Neural cell (in vitro differentiated cells): ENCODE data around the gene LRRC9. TPM values are rescaled to one million over a fixed set of nuclear protein-coding genes. Genes with fewer than 3 reads are reported as not detected.

ENCODE experiments used
- H2AFZ ChIP-seq: fragments of 200-600, 300-800 bp; sonication (generic), shearing (Covaris generic); 2 replicates; pipeline ENCODE4 v1.6.0; 2014; ENCODE audit warnings: low read depth, mild to moderate bottlenecking, antibody characterized with exemption, low read length, moderate library complexity
- H3F3A ChIP-seq: fragments of 200-600 bp; shearing (Covaris generic); 2 replicates; pipeline ENCODE4 v1.6.1; 2016; ENCODE audit warnings: mild to moderate bottlenecking, moderate library complexity, mixed read lengths, antibody characterized with exemption, low read length; ENCODE audit not compliant: insufficient read depth, poor library complexity, severe bottlenecking
- H3K27ac ChIP-seq: fragments of 200-600, 300-800 bp; sonication (generic), shearing (Covaris generic); 2 replicates; pipeline ENCODE4 v1.5.1; 2014; ENCODE audit warnings: mild to moderate bottlenecking, low read length, moderate library complexity
- H3K27me3 ChIP-seq: fragments of 300-800, 200-600 bp; sonication (generic), shearing (Covaris generic); 2 replicates; pipeline ENCODE4 v1.6.0; 2014; ENCODE audit warnings: mild to moderate bottlenecking, low read depth, low read length, moderate library complexity; ENCODE audit not compliant: insufficient read depth
- H3K36me3 ChIP-seq: fragments of 300-800, 200-600 bp; sonication (generic), shearing (Covaris generic); 2 replicates; pipeline ENCODE4 v1.5.1; 2014; ENCODE audit warnings: mild to moderate bottlenecking, antibody characterized with exemption, low read length, moderate library complexity; ENCODE audit not compliant: insufficient read depth
- H3K4me2 ChIP-seq: fragments of 300-800, 200-600 bp; sonication (generic), shearing (Covaris generic); 2 replicates; pipeline ENCODE4 v1.6.0; 2014; ENCODE audit warnings: mild to moderate bottlenecking, low read length
- H3K4me3 ChIP-seq: fragments of 300-800, 200-600 bp; sonication (generic), shearing (Covaris generic); 2 replicates; pipeline ENCODE4 v1.5.1; 2014; ENCODE audit warnings: mild to moderate bottlenecking, low read length, moderate library complexity
- H3K79me2 ChIP-seq: fragments of 200-600 bp; shearing (Covaris generic); replicated peaks from 2 replicates; pipeline ENCODE4 v1.6.0; 2014; ENCODE audit warnings: mild to moderate bottlenecking, low read length, moderate library complexity; ENCODE audit not compliant: insufficient read depth
- H3K9ac ChIP-seq: fragments of 300-800, 200-600 bp; sonication (generic), shearing (Covaris generic); 2 replicates; pipeline ENCODE4 v1.6.1; 2016; ENCODE audit warnings: mild to moderate bottlenecking, low read length, mixed read lengths
- H3K9me2 ChIP-seq: fragments of 200-600 bp; shearing (Covaris generic); 2 replicates; pipeline ENCODE4 v1.6.1; 2016; ENCODE audit warnings: mild to moderate bottlenecking, low read length, mixed read lengths; ENCODE audit not compliant: insufficient read depth
- H3K9me3 ChIP-seq: fragments of 200-600, 300-800 bp; sonication (generic), shearing (Covaris generic); 2 replicates; pipeline ENCODE4 v1.6.1; 2016; ENCODE audit warnings: mild to moderate bottlenecking, mixed run types, low read length, moderate library complexity, mixed read lengths
- H4K20me1 ChIP-seq: fragments of 200-600 bp; shearing (Covaris generic); 2 replicates; pipeline ENCODE4 v1.6.1; 2016; ENCODE audit warnings: mild to moderate bottlenecking, mixed run types; ENCODE audit not compliant: insufficient read depth
- CTCF ChIP-seq: fragments of 450-650 bp; IDR thresholded peaks from 2 replicates; pipeline ENCODE4 v1.5.1; 2014; ENCODE audit warnings: antibody characterized with exemption, mild to moderate bottlenecking, moderate library complexity; ENCODE audit not compliant: poor library complexity, severe bottlenecking
- EP300 ChIP-seq: fragments of 450-650 bp; conservative IDR thresholded peaks from 2 replicates; pipeline ENCODE4 v1.6.1; 2014; ENCODE audit warnings: antibody characterized with exemption, mild to moderate bottlenecking, moderate library complexity; ENCODE audit not compliant: poor library complexity, severe bottlenecking
- EZH2 ChIP-seq: fragments of 200-600, 300-800 bp; shearing (Covaris generic), sonication (generic); IDR thresholded peaks from 2 replicates; pipeline ENCODE4 v1.6.1; 2014; ENCODE audit warnings: antibody characterized with exemption, low read length, borderline replicate concordance, mild to moderate bottlenecking; ENCODE audit not compliant: insufficient read depth, poor library complexity, severe bottlenecking
- MXI1 ChIP-seq: fragments of 450-650 bp; conservative IDR thresholded peaks from 2 replicates; pipeline ENCODE4 v1.6.1; 2014; ENCODE audit warnings: antibody characterized with exemption, mild to moderate bottlenecking; ENCODE audit not compliant: poor library complexity, severe bottlenecking
- POLR2AphosphoS5 ChIP-seq: IDR thresholded peaks from 2 replicates; pipeline ENCODE4 v1.6.1; 2012
- RAD21 ChIP-seq: fragments of 450-650 bp; conservative IDR thresholded peaks from 2 replicates; pipeline ENCODE4 v1.6.1; 2014; ENCODE audit warnings: antibody characterized with exemption, mild to moderate bottlenecking, moderate library complexity
- REST ChIP-seq: IDR thresholded peaks from 2 replicates; pipeline ENCODE4 v1.6.1; 2012; ENCODE audit warnings: borderline replicate concordance
- SMC3 ChIP-seq: fragments of 450-650 bp; conservative IDR thresholded peaks from 2 replicates; pipeline ENCODE4 v1.6.1; 2014; ENCODE audit warnings: antibody characterized with exemption, mild to moderate bottlenecking, moderate library complexity; ENCODE audit not compliant: poor library complexity
- TAF1 ChIP-seq: IDR thresholded peaks from 2 replicates; pipeline ENCODE4 v1.6.1; 2012; ENCODE audit warnings: low read depth
- polyA plus RNA-seq: library from polyadenylated mRNA; depleted of rRNA; stranded (reverse); fragments of >200 nt; gene quantifications from 2 replicates; pipeline ENCODE4 v1.2.3, GENCODE V29; 2014

Gene LRRC9
- polyA plus RNA-seq, 1 donor from 2014 or later = 1.3 TPM

- no peak overlapping the region for H3K4me2 ChIP-seq
Measured at GRCh38 chr14:59969319-59969718, 49.4 kb downstream of the LRRC9 start.

GRCh38 chr14:59981564-59981963 is 61.6 kb downstream of the LRRC9 start:
- no peaks in the 10 kb centered on the region for H3K36me3 ChIP-seq

More at GRCh38 chr14:59969319-59969718, 49.4 kb downstream of the LRRC9 start:
- Histone ChIP-seq H3K4me3 (no peak overlapping the region), H3K27me3 (no peaks in the 10 kb centered on the region), H3K9me3 (no peaks in the 10 kb centered on the region), H3K9ac (no peak overlapping the region), H2AFZ (no peak overlapping the region), H3K27ac (no peak overlapping the region), H4K20me1 (no peaks in the 10 kb centered on the region), H3F3A (no peaks in the 10 kb centered on the region), H3K79me2 (no peaks in the 10 kb centered on the region), H3K9me2 (no peaks in the 10 kb centered on the region), H3K36me3 (no peaks in the 10 kb centered on the region)
- TF ChIP-seq POLR2AphosphoS5 (no peak), RAD21 (no peak)

More at GRCh38 chr14:59981564-59981963, 61.6 kb downstream of the LRRC9 start:
- Histone ChIP-seq H3K27ac (no peak overlapping the region), H3K4me3 (no peak overlapping the region), H3K27me3 (no peaks in the 10 kb centered on the region), H3K9ac (no peak overlapping the region), H2AFZ (no peak overlapping the region), H3K79me2 (no peaks in the 10 kb centered on the region), H3K9me3 (no peaks in the 10 kb centered on the region), H3K9me2 (no peaks in the 10 kb centered on the region), H3K4me2 (no peak overlapping the region), H4K20me1 (no peaks in the 10 kb centered on the region), H3F3A (no peaks in the 10 kb centered on the region)
- TF ChIP-seq POLR2AphosphoS5 (no peak), EP300 (no peak), SMC3 (no peak), EZH2 (no peak), MXI1 (no peak), TAF1 (no peak), CTCF (no peak), REST (no peak), RAD21 (no peak)
